Activated naive CD4-positive, alpha-beta T cell (primary cell): ENCODE data around the gene PRKCSH.
"Not testable (repeated sequence)": the region's sequence is repeated elsewhere in the genome, so short reads cannot be mapped to it uniquely, and the experiment has no call there.

Experiments
- DNase-seq, 4 experiments: peaks; one replicate each; lab custom pipeline; 2025; lab: John Stamatoyannopoulos, UW

PRKCSH gene

DNA sequence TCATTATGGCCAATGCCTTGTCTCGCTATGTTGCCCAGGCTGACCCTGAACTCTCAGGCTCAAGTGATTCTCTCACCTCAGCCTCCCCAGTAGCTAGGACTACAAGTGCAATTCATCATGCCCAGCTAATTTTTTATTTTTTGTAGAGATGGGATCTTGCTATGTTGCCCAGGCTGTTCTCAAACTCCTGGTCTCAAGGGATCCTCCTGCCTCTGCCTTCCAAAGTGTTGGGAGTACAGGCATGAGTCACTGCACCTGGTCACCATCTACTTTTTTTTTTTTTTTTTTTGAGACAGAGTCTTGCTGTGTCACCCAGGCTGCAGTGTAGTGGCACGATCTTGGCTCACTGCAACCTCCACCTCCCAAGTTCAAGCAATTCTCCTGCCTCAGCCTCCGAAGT, 39.9 kb downstream of the PRKCSH start:
- not testable (repeated sequence) for DNase-seq

DNA sequence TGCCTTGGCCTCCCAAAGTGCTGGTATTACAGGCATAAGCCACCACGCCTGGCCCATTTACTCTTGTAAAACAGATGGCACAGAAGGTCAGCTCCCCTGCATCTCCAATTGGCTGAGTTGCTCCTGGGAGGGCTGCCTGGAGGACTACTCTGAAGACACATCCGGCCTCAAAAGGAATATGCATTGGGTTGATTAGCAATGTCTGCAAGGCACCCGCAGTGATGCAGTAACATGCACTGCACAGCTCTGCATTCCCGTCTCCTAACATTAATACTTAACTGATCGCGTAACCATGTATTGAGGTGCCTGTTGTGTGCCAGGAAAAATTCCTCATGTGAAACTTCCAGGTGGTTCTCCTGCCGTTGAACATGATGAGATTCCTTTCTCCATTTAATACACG, 40.4 kb downstream of the PRKCSH start:
- DNase-seq = no peak

DNA sequence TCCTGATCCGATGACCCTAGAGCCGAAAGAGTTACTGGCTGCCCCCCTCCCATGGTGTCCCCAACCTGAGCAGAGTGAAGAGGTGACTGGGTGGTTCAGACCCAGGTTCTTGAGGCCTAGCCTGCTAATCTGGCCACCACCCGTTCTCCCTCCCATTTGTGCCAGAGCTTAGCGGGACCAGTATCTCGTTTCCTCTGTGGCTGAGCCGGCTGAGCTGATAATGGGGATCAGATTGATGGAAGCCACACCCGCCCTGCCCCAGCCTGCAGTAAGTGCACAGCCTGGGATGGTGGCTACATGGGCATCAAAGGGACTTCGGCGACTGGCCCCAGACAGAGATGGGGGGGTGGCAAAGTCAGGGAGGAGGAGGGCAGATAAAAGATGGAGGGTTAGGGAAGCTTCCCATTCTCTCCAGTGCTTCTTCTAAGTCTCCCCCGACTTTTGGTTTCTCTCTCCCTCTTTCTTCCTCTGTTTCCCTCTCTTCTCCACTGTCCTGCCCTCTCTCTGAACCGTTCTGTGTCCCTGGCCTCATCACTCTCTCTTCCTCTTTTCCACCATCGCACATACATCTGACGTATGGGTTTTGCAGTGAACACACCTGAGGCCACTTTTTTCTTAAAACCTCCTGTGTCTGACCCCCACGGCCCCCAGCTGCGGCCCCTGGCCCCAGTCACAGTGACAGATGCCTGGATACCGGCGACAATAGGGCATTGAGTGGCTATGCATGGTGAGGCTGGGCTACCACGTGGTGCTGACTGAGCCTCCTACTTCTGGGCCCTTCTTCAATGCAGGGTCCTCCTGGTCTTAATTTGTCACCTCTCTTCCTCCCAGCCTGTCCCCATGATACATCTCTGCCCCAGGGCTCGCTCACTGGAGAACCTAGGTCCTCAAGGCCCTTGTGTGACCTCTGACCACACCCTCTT, 43.0 kb downstream of the PRKCSH start:
- DNase-seq = no peak

DNA sequence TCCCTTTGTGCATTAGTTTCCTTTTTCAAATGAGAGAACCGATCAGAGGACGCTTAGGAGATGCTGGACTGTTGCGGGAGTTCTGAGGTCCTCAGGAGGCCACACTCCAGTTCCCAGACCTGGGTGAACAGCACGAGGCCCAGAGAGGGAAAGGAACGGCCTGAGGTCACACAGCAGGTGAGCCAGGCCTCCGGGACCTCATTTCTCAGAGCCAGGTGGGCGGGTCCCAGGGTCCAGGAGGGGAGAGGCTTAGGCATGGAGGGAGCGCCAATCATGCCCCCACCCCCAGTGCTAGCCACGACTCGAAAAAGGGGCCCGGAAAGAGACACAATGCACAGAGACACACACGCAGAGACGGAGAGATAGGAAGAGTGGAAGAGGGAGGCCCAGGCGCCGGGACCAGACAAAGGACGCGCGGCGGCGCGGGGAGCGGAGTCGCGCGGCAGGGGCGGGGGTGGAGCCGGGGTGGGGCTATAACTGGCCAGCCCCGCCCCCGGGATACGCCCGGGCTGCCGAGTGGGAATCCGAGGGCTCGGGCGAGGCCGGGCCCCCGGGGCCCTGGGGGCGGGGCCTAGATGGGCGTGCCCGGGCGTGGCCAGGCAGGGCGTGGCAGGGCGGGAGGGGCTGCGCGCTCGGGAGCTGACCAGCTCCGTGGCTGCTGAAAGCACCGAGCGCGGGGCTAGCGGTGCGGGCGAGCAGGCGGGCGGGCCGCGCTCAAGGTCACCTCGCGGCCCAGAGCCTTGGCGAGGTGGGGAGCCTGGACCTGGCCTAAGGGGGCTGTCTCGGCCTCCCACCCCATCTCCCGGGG, 43.9 kb downstream of the PRKCSH start:
- DNase-seq = no peak

DNA sequence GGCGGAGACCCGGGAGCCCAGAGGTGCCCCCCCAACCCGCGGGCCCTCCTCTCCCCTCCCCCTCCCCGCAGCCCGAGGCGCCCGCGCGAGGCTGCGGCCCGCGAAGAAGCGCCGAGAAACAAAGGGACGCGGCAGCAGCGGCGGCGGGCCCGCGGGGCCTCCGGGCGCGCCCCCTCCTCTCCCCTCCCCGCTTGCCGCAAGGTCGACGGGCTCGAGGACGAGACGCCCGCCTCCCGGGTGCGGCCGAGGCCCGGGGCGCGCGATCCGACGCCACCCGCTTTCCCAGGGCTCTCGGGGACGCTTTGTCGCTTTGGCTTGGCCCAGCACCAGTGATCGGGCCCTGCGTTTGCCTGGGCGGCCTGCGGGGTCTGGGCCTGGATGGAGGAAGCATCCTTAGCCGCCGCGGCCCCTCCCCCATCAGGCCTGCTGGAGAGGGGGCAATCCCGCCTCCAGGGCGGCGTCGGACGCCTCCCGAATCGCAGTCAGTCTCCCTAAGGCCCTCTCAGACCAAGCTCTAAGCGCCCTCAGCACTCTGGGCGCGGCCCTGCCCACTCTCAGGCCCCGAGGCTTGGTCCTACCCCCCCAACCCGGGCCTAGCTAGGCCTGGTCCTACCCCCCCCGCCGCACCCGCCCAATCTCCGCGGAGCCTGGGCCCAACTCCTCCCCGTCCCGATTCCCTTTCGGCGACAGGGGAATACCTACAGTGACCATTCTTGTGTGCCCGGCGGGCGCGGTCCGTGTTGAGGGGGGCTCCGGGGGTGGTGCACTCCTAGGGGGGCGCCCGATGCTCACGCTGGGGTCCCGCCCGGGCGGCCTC, 44.7 kb downstream of the PRKCSH start:
- DNase-seq = no peak

DNA sequence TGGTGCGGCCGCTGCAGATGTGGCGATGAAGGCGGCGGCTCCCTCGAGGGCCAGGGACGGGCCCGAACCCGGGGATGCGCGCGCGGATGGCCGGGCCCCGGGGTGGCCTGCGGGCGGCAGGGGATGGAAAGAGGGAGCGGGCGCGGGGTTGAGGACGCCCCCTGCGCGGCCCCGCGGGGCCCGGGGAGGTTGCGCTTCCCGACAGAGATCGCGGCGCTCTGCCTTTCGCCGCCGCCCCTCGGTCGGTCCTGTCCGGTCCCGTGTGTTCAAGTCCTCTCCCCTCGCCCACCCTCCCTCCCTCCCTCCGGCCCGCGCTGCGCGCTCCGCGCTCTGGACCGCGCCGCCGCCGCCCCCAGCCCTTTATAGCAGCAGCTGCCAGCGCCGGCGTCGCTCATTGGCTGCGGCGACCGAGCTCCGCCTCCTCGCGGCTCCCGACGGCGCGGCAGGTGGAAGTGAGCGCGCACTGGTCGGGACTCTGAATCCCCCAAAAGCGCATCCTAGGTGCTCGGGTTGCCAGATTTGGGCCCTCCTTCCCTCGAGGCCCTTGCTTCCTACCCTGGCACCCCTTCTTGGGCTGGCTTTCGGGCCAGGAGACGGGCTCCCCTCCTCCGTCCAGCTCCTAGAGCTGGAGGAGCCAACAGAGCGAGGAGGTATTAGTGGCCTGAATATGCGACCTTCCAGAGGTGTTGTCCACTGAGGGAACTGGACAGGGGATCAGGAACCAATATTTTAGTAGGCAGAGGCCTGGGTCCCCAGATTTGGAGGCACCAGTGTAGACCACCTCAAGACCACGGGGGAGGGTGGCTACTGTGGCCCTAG, 45.5 kb downstream of the PRKCSH start, which contains the start of gene ELAVL3:
Gene ELAVL3, minus strand, starts transcription at position 332 of the 819 bp plus-strand sequence. CDS start 438 bp downstream, outside the sequence.
- DNase-seq = no peak

DNA sequence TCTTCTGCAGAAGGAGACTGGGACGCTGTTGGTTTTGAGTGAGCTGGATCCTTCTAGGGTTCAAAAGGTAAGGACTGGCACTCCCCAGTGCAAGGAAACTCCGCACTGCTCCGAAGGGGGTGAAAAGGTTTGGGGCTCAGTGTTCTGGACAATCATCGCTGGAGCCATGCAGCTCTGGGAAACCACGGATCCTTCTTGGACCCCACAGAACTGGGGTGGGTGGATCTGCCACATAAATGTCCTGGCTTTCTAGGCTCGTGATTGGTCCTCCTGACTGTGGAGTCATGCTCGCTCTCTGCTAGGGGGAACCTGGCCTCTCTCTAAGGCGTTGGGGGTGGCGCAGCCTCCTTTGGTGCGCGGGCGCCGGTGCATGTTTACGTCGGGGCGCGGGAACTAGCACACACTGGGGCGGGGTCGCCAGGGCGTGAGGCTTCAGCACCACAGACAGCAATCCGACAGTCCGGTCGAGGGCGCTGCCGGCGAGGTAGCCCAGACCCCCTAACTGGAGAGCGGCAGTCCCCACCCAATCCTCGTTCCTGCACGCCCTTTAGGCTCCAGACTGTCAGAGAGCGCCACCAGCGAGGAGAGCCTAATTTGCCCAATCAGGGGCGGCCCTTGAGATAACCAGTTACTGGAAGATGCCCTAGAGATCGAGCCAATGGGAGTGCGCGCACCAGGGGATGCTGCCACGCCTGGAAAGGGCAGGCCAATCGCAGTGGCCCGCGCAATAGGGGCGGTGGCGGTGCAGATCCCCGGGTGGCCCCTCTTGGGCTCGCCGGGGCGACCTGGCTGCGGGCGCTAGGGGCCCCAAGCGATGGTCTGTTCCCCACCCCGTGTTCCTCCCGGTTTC, 46.3 kb downstream of the PRKCSH start:
- DNase-seq = peak in 2 of 4 experiments; percentile 32 to 37

DNA sequence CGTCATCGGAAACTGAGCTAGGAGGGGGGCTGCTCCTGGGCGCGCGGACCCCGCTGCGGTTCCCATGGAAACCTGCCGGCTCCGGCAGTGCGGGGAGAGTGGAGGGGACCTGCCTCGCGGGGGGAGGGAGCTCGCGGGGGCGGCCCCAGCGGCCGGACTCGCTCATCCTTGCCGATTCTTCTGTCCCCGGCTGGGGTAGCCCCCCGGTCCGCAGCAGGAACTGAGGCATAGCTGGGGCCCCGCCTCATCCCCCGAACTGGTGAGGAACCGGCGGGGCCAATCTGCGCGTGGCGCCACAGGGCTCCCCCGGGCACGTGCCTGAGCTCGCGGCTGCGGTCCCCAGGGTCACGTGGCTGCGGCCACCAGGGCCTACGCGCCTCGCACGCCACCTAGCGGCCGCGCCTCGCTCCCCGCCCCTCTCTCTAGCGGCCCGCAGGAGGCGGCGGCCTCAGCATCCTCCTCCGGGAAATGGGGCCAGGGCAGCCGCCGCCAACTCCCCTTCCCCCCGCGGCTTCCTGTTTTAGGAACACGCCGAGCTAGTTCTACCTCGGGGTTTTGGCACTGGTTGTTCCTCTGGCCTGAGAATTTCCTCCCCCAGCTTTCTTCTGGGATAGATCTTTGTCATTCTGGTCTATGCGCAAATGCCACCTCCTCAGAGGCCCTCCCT, 47.1 kb downstream of the PRKCSH start:
- DNase-seq = peak; percentile 62 to 74 (median 68)

DNA sequence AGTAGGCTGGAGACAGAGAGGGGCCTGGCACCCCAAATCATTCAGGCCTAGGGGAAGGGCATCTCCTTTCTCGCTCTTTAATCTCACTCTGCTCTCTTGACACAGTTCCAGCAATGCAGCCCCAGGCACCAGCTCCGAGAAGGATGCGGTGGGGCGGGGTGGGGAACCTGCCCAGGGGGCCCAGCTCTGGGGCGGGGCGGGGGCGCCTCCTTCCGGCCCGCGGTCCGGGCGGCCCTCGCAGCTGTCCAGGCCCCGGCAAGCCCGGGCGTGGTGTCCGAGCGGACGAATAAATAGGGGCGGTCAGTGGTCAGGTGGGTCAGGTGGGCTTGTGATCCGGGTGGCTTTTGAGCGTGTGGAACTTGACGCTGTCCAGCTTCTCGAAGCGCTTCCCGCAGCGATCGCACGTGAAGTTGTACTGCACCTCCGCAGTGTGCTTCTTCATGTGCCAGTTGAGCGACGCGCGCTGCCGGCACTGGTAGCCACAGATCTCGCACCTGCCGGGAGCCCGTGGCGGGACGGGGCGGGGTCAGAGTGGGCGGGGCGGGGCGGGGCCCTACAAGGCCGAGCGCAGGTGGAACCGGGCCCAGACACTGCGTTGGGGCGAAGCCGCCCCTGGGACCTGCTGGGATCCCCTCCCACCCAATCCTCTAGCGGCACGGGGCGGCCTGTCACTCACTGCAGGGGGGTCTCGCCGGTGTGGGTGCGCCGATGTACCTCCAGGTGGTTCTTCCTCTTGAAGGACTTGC, 48.1 kb downstream of the PRKCSH start:
- no peak for DNase-seq

DNA sequence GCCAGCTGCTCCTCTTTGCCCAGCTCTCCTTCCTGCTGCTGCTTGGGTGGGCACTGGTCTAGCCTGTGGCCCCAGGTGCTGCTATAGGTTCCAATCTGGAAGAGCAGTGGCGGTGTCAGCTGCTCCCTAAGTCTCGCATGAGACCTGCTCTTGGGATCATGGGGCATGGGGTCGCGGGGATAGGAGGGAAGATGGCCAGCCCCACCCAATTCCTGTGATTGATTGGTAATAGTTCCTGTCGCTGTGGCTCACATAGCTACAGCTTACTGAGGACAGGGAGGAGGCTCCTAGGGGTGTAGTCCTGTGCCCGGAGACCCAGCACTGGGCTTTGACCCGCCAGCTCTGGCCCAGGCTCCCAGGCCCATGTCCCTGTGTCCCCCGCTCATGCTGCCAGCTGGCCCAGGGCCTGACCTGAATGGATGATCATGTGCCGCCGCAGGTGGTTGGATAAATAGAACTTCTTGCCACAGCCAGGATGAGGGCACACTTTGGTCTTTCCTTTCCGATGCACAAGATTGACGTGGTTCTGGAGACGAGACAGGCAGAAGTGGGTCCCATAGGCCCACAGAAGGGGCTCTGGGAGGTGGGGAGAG, 49.9 kb downstream of the PRKCSH start:
- no peak for DNase-seq

DNA sequence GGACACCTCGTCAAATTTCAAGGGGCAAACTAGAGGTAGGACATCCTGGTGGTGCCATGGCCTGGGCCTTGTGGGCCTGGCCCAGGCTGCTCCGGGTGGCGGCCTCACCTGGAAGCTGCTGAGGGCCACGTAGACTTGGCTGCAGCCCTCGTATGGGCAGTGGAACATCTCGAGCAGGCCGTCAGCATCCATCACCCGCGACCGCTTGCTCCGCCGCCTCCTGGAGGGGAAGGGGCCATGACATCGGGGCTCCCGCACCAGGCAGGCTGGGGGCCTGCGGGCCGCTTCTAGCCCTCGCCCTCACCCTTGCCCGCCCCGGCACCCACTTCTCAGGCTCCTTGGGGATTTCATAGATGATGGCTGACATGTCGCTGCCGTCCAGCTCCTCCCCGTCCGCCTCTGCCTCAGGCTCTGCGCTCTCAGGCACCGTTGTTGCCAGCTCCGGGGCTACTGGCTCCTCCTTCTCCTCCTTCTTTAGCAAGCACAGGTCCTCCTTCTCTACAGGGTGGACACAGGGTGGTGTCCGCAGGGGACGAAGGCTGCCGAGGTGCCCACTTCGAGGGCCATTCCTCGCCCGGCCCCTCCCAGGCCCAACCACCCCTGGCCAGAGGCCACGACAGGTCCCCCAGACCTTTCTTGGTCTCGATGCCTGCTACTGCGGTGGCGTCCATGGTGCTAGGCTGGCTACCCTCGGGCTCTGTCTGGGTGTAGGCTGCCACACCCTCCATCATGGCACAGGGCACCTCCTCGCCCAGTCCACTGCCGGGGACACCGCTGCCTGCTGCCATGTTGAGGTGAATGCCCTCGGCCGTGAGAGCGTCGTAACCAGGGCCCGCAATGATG, 51.4 kb downstream of the PRKCSH start:
- no peak for DNase-seq

DNA sequence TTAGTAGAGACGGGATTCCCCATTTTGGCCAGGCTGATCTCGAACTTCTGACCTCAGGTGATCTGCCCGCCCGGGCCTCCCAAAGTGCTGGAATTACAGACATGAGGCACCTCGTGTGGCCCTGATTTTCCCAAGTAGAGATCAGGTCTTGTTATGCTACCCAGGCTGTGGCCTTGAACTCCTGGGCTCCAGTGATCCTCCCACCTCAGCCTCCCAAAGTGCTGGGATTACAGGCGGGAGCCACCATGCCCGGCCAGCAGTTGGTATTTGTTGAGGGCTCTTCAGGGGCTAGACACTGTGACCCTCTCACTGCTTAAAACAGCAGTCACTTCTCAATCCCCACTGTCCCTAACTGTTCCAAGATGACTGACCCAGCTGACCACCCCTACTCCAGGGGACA, 53.9 kb downstream of the PRKCSH start:
- no peak for DNase-seq

DNA sequence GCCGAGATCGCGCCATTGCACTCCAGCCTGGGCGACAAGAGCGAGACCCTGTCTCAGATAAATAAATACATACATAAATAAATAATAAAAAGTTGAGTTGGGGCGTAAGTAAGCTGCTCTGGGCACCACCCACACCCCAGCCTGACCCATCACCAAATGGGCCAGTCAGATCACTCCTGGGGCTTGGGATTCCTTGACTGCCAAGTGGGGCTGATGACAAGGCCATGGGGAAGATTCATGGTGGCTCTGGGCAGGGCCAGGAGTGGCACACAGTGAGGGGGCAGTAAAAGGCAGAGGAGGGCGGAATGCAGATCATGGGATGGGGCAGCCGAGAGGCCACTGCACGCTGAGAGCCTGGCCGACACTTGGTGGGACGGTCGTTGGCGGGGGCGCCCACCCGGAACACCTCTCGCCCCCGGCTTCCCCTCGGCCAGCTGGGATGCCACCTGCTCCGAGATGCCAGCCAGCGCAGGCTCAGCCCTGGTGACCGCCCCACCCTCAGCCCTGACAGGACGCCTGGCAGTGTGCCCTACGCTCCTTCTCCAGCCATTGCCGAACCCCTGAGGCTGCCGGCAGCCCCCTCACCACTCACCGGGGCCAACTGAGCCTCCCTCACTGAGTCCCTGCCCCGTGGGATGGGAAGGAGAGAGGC, 59.3 kb downstream of the PRKCSH start:
- no peak for DNase-seq

DNA sequence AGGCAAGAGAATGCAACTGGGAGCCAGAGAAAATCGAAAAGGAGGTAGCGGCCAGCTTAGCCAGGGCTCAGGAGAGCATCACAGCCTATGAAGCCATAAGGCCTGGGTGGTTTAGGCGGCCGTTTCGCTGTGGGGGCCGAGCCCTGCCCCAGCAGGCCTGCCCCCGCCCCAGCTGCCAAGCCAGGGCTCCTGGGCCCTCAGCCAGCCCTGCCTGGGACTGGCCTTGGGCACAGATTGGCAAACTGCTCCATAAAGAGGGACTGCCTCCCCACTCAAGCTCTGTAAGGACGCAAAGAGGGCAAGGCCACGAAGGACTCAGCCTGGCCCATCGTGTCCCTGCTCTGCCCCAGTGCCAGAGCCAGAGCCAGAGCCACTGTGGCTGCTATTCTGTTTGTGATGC, 60.0 kb downstream of the PRKCSH start:
- no peak for DNase-seq

DNA sequence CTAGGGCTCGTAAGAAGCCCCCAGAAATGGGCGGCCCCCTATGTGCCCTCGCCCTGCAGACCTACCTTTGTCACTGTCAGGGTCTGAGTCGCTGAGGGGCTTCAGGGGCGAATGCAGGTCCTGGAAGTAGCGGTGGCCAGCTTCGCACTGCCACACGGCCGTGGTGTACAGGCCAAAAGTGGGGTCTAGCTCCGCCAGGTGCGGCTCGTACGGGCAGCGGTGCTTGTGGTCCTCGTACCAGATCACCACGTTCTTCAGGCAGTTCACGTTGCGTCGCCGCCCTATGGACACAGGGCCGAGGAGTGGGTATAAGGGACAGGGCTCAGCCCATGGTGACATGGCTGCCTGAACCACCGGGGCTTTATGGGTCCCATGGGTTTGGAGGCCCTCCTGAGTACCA, 60.5 kb downstream of the PRKCSH start:
- no peak for DNase-seq

DNA sequence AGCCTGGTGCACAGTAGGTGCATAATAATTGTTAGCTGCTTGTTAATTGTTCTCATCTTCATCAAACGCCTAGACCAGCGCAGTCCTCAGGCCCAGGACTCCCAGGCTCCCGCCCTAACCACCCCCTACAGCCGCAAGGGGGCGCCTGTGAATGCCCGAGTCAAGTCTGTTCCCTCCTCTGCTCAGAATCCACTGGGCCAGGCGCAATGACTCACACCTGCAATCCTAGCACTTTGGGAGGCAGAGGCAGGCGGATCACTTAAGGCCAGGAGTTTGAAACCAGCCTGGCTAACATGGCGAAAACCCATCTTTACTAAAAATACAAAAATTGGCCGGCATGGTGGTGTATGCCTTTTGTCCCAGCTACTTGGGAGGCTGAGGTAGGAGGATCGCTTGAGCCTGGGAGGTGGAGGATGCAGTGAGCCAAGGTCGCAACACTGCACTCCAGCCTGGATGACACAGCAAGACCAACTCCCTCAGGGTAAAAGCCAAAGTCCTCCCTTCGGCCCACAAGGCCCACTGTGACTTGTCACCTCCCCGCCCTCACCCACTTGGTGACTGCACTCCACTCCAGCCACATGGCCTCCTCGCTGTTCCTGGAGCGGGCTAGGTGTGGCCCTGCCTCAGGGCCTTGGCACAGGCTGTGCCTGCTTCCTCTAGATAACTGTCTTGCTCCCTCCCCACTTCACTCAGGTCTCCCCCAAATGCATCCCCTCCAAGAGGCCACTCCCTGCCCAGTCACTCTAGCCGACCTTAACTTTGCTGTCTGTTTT, 61.1 kb downstream of the PRKCSH start:
- DNase-seq = peak; percentile 19 to 55 (median 34)
